OCI-LY7 (cell line): ENCODE results near the gene MCHR1. TPM values are rescaled to one million over a fixed set of nuclear protein-coding genes. Genes with fewer than 3 reads are reported as not detected.

Experiments used
- BruUV-seq: library from RNA; stranded (reverse); fragments of 400-500 nt; replicated peaks from 2 replicates; lab custom pipeline; 2021; lab: Mats Ljungman, UMichigan
- CTCF ChIA-PET: fragments of 300-600 bp; sonication (Branson Sonifier 250); formaldehyde crosslinking; loops from one replicate; lab custom pipeline; 2022; ENCODE audit warnings: antibody characterized with exemption; ENCODE audit not compliant: unreplicated experiment; lab: Charles Lee
- POLR2A ChIA-PET: fragments of 300-600 bp; sonication (Branson Sonifier 250); formaldehyde crosslinking; loops from one replicate; lab custom pipeline; 2022; ENCODE audit warnings: antibody characterized with exemption; lab: Charles Lee
- DNase-seq: peaks from one replicate; pipeline ENCODE4 v3.0.0-alpha.2; 2015; ENCODE audit warnings: low spot score
- H2AFZ ChIP-seq: fragments of 200-600 bp; sonication (generic), shearing (Covaris generic); 2 replicates; pipeline ENCODE4 v1.6.1; 2014; ENCODE audit warnings: mild to moderate bottlenecking, antibody characterized with exemption, low read length, moderate library complexity
- H3K27ac ChIP-seq: fragments of 200-600 bp; sonication (generic); 2 replicates; pipeline ENCODE4 v1.5.1; 2014; ENCODE audit warnings: mixed run types, low read depth, mild to moderate bottlenecking, moderate library complexity, low read length, inconsistent platforms; ENCODE audit not compliant: poor library complexity, severe bottlenecking
- H3K36me3 ChIP-seq: fragments of 200-600 bp; sonication (generic); 2 replicates; pipeline ENCODE4 v1.6.1; 2014; ENCODE audit warnings: mild to moderate bottlenecking, antibody characterized with exemption, low read length, moderate library complexity, mixed read lengths; ENCODE audit not compliant: insufficient read depth
- H3K4me1 ChIP-seq: fragments of 200-600 bp; sonication (generic); 2 replicates; pipeline ENCODE4 v1.5.1; 2014; ENCODE audit warnings: mild to moderate bottlenecking, low read length; ENCODE audit not compliant: insufficient read depth, poor library complexity, severe bottlenecking
- H3K4me2 ChIP-seq: fragments of 200-600 bp; sonication (generic); 2 replicates; pipeline ENCODE4 v1.6.1; 2014; ENCODE audit warnings: mild to moderate bottlenecking, low read length
- H3K4me3 ChIP-seq: fragments of 200-600 bp; sonication (generic); 2 replicates; pipeline ENCODE4 v1.5.1; 2014; ENCODE audit warnings: mild to moderate bottlenecking, low read depth, low read length; ENCODE audit not compliant: poor library complexity, severe bottlenecking
- H3K79me2 ChIP-seq: fragments of 200-600 bp; sonication (generic); 2 replicates; pipeline ENCODE4 v1.6.1; 2016; ENCODE audit warnings: low read depth, mild to moderate bottlenecking, low read length, moderate library complexity, mixed read lengths; ENCODE audit not compliant: insufficient read depth
- H3K9me2 ChIP-seq: fragments of 200-600 bp; sonication (generic); 2 replicates; pipeline ENCODE4 v1.6.1; 2016; ENCODE audit warnings: mild to moderate bottlenecking, low read length, mixed read lengths; ENCODE audit not compliant: insufficient read depth
- H3K9me3 ChIP-seq: fragments of 200-600 bp; sonication (generic); 2 replicates; pipeline ENCODE4 v1.6.1; 2014; ENCODE audit warnings: mild to moderate bottlenecking, mixed run types, low read length, mixed read lengths
- H4K20me1 ChIP-seq: fragments of 200-600 bp; sonication (generic); 2 replicates; pipeline ENCODE4 v1.6.1; 2014; ENCODE audit warnings: mild to moderate bottlenecking, antibody characterized with exemption, low read length, moderate library complexity, mixed read lengths; ENCODE audit not compliant: insufficient read depth
- CTCF ChIP-seq: fragments of 200-600 bp; sonication (generic); conservative IDR thresholded peaks from 2 replicates; pipeline ENCODE4 v1.5.1; 2014; ENCODE audit warnings: mild to moderate bottlenecking, antibody characterized with exemption, low read length, moderate library complexity, mixed read lengths
- EZH2phosphoT487 ChIP-seq: fragments of 200-600 bp; sonication (generic); IDR thresholded peaks from 2 replicates; pipeline ENCODE4 v1.6.1; 2018; ENCODE audit warnings: low read depth, borderline replicate concordance, mild to moderate bottlenecking, mixed run types, antibody characterized with exemption, low read length, moderate library complexity, mixed read lengths
- intact Hi-C: fragments of 100-400 bp; cut with micrococcal nuclease; formaldehyde crosslinking; loops from one replicate; pipeline ENCODE4 v1.10.0; 2022; ENCODE audit not compliant: unreplicated experiment
- total RNA-seq, 2 experiments: library from RNA; depleted of rRNA in 1 of 2; stranded (reverse); fragments of >200 nt in 1 of 2; shearing (Covaris generic) in 1 of 2; gene quantifications; 2 replicates each; pipeline ENCODE4 v1.2.3, GENCODE V29; 2014 to 2022

Gene MCHR1
- total RNA-seq, 2 experiments from 2014 or later = not detected

- intact Hi-C loops = no loop called here
- TF ChIP-seq CTCF (no peak), EZH2phosphoT487 (no peak)
- Histone ChIP-seq H3K9me2 (no peaks in the 10 kb centered on the region), H3K79me2 (no peaks in the 10 kb centered on the region), H4K20me1 (no peaks in the 10 kb centered on the region), H2AFZ (no peak overlapping the region), H3K4me2 (no peak overlapping the region; the same call in 1 of the 2 replicates), H3K27ac (no peak overlapping the region), H3K4me1 (peaks cover 8% of the 10 kb centered on the region), H3K4me3 (no peak overlapping the region), H3K36me3 (no peaks in the 10 kb centered on the region), H3K9me3 (no peaks in the 10 kb centered on the region)
- DNase-seq = no peak
- ChIA-PET CTCF (no interaction called here), POLR2A (no interaction called here)
- BruUV-seq = no TSS peak
These were observed 18.6 kb upstream of the MCHR1 start for GRCh38 chr22:40660730-40661129.

- Histone ChIP-seq H3K79me2 (no peaks in the 10 kb centered on the region), H3K36me3 (no peaks in the 10 kb centered on the region), H2AFZ (no peak overlapping the region), H3K4me3 (no peak overlapping the region), H4K20me1 (no peaks in the 10 kb centered on the region), H3K9me3 (no peaks in the 10 kb centered on the region), H3K4me2 (no peak overlapping the region), H3K4me1 (peaks cover 8% of the 10 kb centered on the region), H3K9me2 (no peaks in the 10 kb centered on the region), H3K27ac (no peak overlapping the region)
- intact Hi-C loops = no loop called here
- no TSS peak for BruUV-seq
- no peak for DNase-seq
- POLR2A ChIA-PET = no interaction called here
- CTCF ChIA-PET = no interaction called here
- TF ChIP-seq EZH2phosphoT487 (no peak), CTCF (no peak)
These were observed 17.6 kb upstream of the MCHR1 start for GRCh38 chr22:40661671-40662070.

GRCh38 chr22:40665312-40665711 lies 14.0 kb upstream of the MCHR1 start:
- H3K4me1 ChIP-seq = peaks cover 8% of the 10 kb centered on the region
- H3K4me3 ChIP-seq = no peak overlapping the region
- ChIA-PET POLR2A (no interaction called here), CTCF (no interaction called here)
- TF ChIP-seq CTCF = no peak
- no peak for TF ChIP-seq EZH2phosphoT487
- H3K79me2 ChIP-seq = no peaks in the 10 kb centered on the region
- H4K20me1 ChIP-seq = no peaks in the 10 kb centered on the region
- intact Hi-C loops = no loop called here
- H2AFZ ChIP-seq = no peak overlapping the region
- no peak for DNase-seq
- no peak overlapping the region for H3K4me2 ChIP-seq
- H3K9me2 ChIP-seq = no peaks in the 10 kb centered on the region
- no peak overlapping the region for H3K27ac ChIP-seq
- no peaks in the 10 kb centered on the region for H3K9me3 ChIP-seq
- no TSS peak for BruUV-seq
- H3K36me3 ChIP-seq = no peaks in the 10 kb centered on the region
